Measurements from ENCODE around the gene SEC62. TPM values are rescaled to one million over a fixed set of nuclear protein-coding genes. Genes with fewer than 3 reads are reported as not detected.
A peak's percentile ranks its signal among the peaks of the same experiment; 100 is the strongest.

Gene SEC62
- total and polyA plus RNA-seq, 8 donors: 146 to 155 (median 149) TPM

DNA sequence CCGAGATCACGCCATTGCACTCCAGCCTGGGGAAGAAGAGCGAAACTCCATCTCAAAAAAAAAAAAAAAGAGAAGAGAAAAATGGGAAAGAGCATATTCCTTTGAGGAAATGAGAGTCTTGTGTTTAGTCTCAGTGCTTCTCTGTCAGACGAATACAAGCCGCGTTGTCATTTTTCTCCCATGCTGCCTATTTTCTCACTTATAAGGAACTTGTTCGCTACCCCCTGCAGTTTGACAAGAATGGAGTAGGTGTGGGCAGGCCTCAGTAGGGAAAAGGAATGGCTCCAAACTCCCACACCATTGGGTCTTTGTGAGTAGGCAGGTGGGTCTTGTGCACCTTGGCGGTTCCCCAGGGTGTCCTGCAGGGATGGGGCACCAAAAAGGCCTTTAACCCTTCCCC is 77.7 kb downstream of the SEC62 start:
- intact Hi-C loops (cut with DNase I): no loop called here
- Histone ChIP-seq H3K27me3 (no peaks in the 10 kb centered on the region), H3K4me1 (peaks cover 0 to 28% of the 10 kb centered on the region in 2 donors), H3K4me3 (no peak overlapping the region), H3K9me3 (no peaks in the 10 kb centered on the region), H3K36me3 (no peaks in the 10 kb centered on the region), H3K27ac (peak overlapping the region; percentile 63 to 81)
- ATAC-seq: no peak
- TF ChIP-seq, protein P1, sequence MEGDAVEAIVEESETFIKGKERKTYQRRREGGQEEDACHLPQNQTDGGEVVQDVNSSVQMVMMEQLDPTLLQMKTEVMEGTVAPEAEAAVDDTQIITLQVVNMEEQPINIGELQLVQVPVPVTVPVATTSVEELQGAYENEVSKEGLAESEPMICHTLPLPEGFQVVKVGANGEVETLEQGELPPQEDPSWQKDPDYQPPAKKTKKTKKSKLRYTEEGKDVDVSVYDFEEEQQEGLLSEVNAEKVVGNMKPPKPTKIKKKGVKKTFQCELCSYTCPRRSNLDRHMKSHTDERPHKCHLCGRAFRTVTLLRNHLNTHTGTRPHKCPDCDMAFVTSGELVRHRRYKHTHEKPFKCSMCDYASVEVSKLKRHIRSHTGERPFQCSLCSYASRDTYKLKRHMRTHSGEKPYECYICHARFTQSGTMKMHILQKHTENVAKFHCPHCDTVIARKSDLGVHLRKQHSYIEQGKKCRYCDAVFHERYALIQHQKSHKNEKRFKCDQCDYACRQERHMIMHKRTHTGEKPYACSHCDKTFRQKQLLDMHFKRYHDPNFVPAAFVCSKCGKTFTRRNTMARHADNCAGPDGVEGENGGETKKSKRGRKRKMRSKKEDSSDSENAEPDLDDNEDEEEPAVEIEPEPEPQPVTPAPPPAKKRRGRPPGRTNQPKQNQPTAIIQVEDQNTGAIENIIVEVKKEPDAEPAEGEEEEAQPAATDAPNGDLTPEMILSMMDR (IDR thresholded peaks at IDR 0.05): no peak
- no peak for DNase-seq

DNA sequence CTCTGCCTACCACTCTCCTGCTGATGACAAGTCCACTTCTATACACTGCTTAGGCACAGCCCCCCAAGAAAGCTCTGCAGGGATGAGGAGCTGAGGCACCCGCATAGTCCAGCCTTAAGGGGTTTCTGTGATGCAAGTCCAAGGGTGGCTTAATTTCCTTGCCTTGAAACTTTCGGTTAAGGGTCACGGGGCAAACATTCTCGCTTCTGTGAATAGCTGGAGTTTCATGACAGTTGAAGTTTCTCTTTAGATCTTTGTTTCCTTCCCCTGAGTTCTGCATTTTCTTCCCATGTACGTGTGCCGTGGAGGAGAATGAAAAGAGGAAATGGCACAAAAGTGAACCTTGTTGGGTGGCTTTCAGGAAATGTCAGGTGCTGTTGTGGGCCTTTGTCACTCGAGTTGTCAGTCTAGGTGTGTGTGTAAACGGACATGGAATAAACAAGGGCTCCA is 78.2 kb downstream of the SEC62 start:
- Histone ChIP-seq H3K27me3 (no peaks in the 10 kb centered on the region), H3K9me3 (no peaks in the 10 kb centered on the region), H3K27ac (peak overlapping the region; percentile 63 to 81), H3K4me1 (peaks cover 0 to 28% of the 10 kb centered on the region in 2 donors), H3K36me3 (no peaks in the 10 kb centered on the region), H3K4me3 (no peak overlapping the region)
- TF ChIP-seq, protein P1 (IDR thresholded peaks at IDR 0.05): no peak
- intact Hi-C loops (cut with DNase I): no loop called here
- DNase-seq (no peak), ATAC-seq (peak; percentile 10)

GRCh38 chr3:170046269-170047132 is 79.9 kb downstream of the SEC62 start:
- intact Hi-C loops (cut with DNase I): no loop called here
- no peaks in the 10 kb centered on the region for H3K27me3 ChIP-seq
- no peaks in the 10 kb centered on the region for H3K36me3 ChIP-seq
- TF ChIP-seq, protein P1 (IDR thresholded peaks at IDR 0.05): no peak
- peak in 1 of 4 donors; percentile 41 for DNase-seq
- no peak overlapping the region for H3K4me3 ChIP-seq
- H3K4me1 ChIP-seq: peaks cover 0 to 32% of the 10 kb centered on the region in 2 donors
- peak; percentile 36 for ATAC-seq
- no peaks in the 10 kb centered on the region for H3K9me3 ChIP-seq
- peak overlapping the region; percentile 63 to 81 for H3K27ac ChIP-seq

- ATAC-seq: no peak
- Histone ChIP-seq H3K27ac (peak overlapping the region; percentile 63 to 81), H3K36me3 (no peaks in the 10 kb centered on the region), H3K4me3 (no peak overlapping the region), H3K4me1 (peaks cover 0 to 32% of the 10 kb centered on the region in 2 donors), H3K27me3 (no peaks in the 10 kb centered on the region), H3K9me3 (no peaks in the 10 kb centered on the region)
- TF ChIP-seq, protein P1 (IDR thresholded peaks at IDR 0.05): no peak
- DNase-seq: no peak
- intact Hi-C loops (cut with DNase I): no loop called here
Measured at GRCh38 chr3:170047133-170047404, 80.5 kb downstream of the SEC62 start.

Other genes starting within 250 kb of the SEC62 start
- 1 to 10 TPM; 4.0 to 8.0 TPM for gene TERC, start 201.7 kb upstream of the SEC62 start, total RNA-seq
- gene TERC, start 201.7 kb upstream of the SEC62 start, polyA plus RNA-seq (ENCODE audit: insufficient read length in 6 of 6): under 1 TPM in 3 of 6 donors, not detected in 3; 0.38 to 0.54 (median 0.41) TPM
- 1 to 10 TPM; 2.1 to 2.6 TPM for gene ACTRT3, start 197.2 kb upstream of the SEC62 start, total RNA-seq
- 1 to 10 TPM; 1.5 to 3.5 (median 2.9) TPM for gene ACTRT3, start 197.2 kb upstream of the SEC62 start, polyA plus RNA-seq (ENCODE audit: insufficient read length in 6 of 6)
- 10 to 100 TPM; 13.1 to 15.4 TPM for gene MYNN, start 193.4 kb upstream of the SEC62 start, total RNA-seq
- gene MYNN, start 193.4 kb upstream of the SEC62 start, polyA plus RNA-seq (ENCODE audit: insufficient read length in 6 of 6): 10 to 100 TPM; 28.7 to 36.3 (median 33.2) TPM
- gene LRRIQ4, start 153.9 kb upstream of the SEC62 start, total RNA-seq: under 1 TPM; 0.12 to 0.18 TPM
- under 1 TPM; 0.09 to 0.18 (median 0.15) TPM for gene LRRIQ4, start 153.9 kb upstream of the SEC62 start, polyA plus RNA-seq (ENCODE audit: insufficient read length in 6 of 6)
- 1 to 10 TPM; 2.4 to 5.2 TPM for gene LRRC34, start 153.9 kb upstream of the SEC62 start, total RNA-seq
- 10 to 100 TPM; 10.6 to 15.3 (median 13.0) TPM for gene LRRC34, start 153.9 kb upstream of the SEC62 start, polyA plus RNA-seq (ENCODE audit: insufficient read length in 6 of 6)
- under 1 TPM; 0.29 to 0.47 TPM for gene LRRC31, start 96.9 kb upstream of the SEC62 start, total RNA-seq
- gene LRRC31, start 96.9 kb upstream of the SEC62 start, polyA plus RNA-seq (ENCODE audit: insufficient read length in 6 of 6): under 1 TPM in 2 of 6 donors, not detected in 4; 0.06 to 0.08 TPM
- not detected for gene SAMD7, start 55.2 kb upstream of the SEC62 start, total RNA-seq
- gene SAMD7, start 55.2 kb upstream of the SEC62 start, polyA plus RNA-seq (ENCODE audit: insufficient read length in 6 of 6): under 1 TPM in 2 of 6 donors, not detected in 4; 0.06 to 0.08 TPM
- 10 to 100 TPM; 20.4 to 25.4 TPM for gene GPR160, start 71.2 kb downstream of the SEC62 start, total RNA-seq
- gene GPR160, start 71.2 kb downstream of the SEC62 start, polyA plus RNA-seq (ENCODE audit: insufficient read length in 6 of 6): 10 to 100 TPM in 5 of 6 donors, 1 to 10 TPM in 1; 7.8 to 14.9 (median 12.1) TPM
- gene PHC3, start 214.9 kb downstream of the SEC62 start, total RNA-seq: 10 to 100 TPM; 58.3 to 66.3 TPM
- gene PHC3, start 214.9 kb downstream of the SEC62 start, polyA plus RNA-seq (ENCODE audit: insufficient read length in 6 of 6): 10 to 100 TPM; 35.5 to 50.0 (median 42.6) TPM

Measured in left lung (tissue), 10 donors.